ENCODE data around the gene IL15RA. TPM values are rescaled to one million over a fixed set of nuclear protein-coding genes. Genes with fewer than 3 reads are reported as not detected.

The IL15RA gene
- total and polyA plus RNA-seq, 4 donors: 6.6 to 10.7 (median 9.4) TPM

- H3K4me3 ChIP-seq (ENCODE audit: low read depth in 1 of 3, low read length in 3 of 3): no peak overlapping the region
- no peaks in the 10 kb centered on the region for H3K9me3 ChIP-seq (ENCODE audit: control insufficient read depth in 4 of 4, low read length in 3 of 4)
- TF ChIP-seq GABPA (IDR thresholded peaks at IDR 0.05 in 1 of 2, conservative IDR thresholded peaks at IDR 0.05 in 1 of 2): no peak
- TF ChIP-seq HNF4A (conservative IDR thresholded peaks at IDR 0.05): no peak
- TF ChIP-seq HNF4G (IDR thresholded peaks at IDR 0.05): no peak
- no peak for TF ChIP-seq SP1 (IDR thresholded peaks at IDR 0.05)
- no peak for TF ChIP-seq NR2F2 (IDR thresholded peaks at IDR 0.05)
- TF ChIP-seq RXRA (IDR thresholded peaks at IDR 0.05): no peak
- no peaks in the 10 kb centered on the region for H3K27me3 ChIP-seq (ENCODE audit: control insufficient read depth in 4 of 4, insufficient read depth in 4 of 4, low read length in 3 of 4)
- no peak for DNase-seq (ENCODE audit: low spot score)
- no peak overlapping the region for H3K9ac ChIP-seq (ENCODE audit: low read depth in 1 of 2, low read length in 2 of 2)
- H3K4me1 ChIP-seq (ENCODE audit: control insufficient read depth in 4 of 4, insufficient read depth in 4 of 4, low read length in 3 of 4): peaks cover 3 to 6% (median 4%) of the 10 kb centered on the region in 4 donors
- H3K27ac ChIP-seq (ENCODE audit: low read depth in 1 of 2, low read length in 2 of 2): no peak overlapping the region
- WGBS: 93% methylated on average over 12 of the region's 12 CpGs
- H3K36me3 ChIP-seq (ENCODE audit: control insufficient read depth in 4 of 4, insufficient read depth in 3 of 4, low read depth in 1 of 4, low read length in 3 of 4): peaks cover 9 to 23% (median 18%) of the 10 kb centered on the region in 4 donors
Observed at GRCh38 chr10:5938291-5938690, 39.1 kb downstream of the IL15RA start.

- 97% methylated on average over 18 of the region's 18 CpGs for WGBS
- Histone ChIP-seq H3K4me1 (ENCODE audit: control insufficient read depth in 4 of 4, insufficient read depth in 4 of 4, low read length in 3 of 4) (peaks cover 5 to 8% (median 7%) of the 10 kb centered on the region in 4 donors), H3K27me3 (ENCODE audit: control insufficient read depth in 4 of 4, insufficient read depth in 4 of 4, low read length in 3 of 4) (no peaks in the 10 kb centered on the region), H3K9me3 (ENCODE audit: control insufficient read depth in 4 of 4, low read length in 3 of 4) (no peaks in the 10 kb centered on the region), H3K36me3 (ENCODE audit: control insufficient read depth in 4 of 4, insufficient read depth in 3 of 4, low read depth in 1 of 4, low read length in 3 of 4) (peaks cover 9 to 23% (median 18%) of the 10 kb centered on the region in 4 donors), H3K27ac (ENCODE audit: low read depth in 1 of 2, low read length in 2 of 2) (no peak overlapping the region), H3K4me3 (ENCODE audit: low read depth in 1 of 3, low read length in 3 of 3) (no peak overlapping the region), H3K9ac (ENCODE audit: low read depth in 1 of 2, low read length in 2 of 2) (no peak overlapping the region)
- DNase-seq (ENCODE audit: low spot score): no peak
- TF ChIP-seq HNF4G (IDR thresholded peaks at IDR 0.05) (no peak), HNF4A (conservative IDR thresholded peaks at IDR 0.05) (no peak), RAD21 (IDR thresholded peaks at IDR 0.05) (no peak), EGR1 (IDR thresholded peaks at IDR 0.05; ENCODE audit: low read depth in 2 of 2) (no peak), FOXA2 (IDR thresholded peaks at IDR 0.05) (no peak), REST (IDR thresholded peaks at IDR 0.05) (no peak), RXRA (IDR thresholded peaks at IDR 0.05) (no peak), TAF1 (conservative IDR thresholded peaks at IDR 0.05) (no peak), NR2F2 (IDR thresholded peaks at IDR 0.05) (no peak), YY1 (IDR thresholded peaks at IDR 0.05) (no peak), ZBTB33 (IDR thresholded peaks at IDR 0.05) (no peak), MAX (IDR thresholded peaks at IDR 0.05) (no peak), GABPA (IDR thresholded peaks at IDR 0.05 in 1 of 2, conservative IDR thresholded peaks at IDR 0.05 in 1 of 2) (no peak), JUND (IDR thresholded peaks at IDR 0.05) (no peak), ATF3 (IDR thresholded peaks at IDR 0.05) (no peak)
Observed at GRCh38 chr10:5937016-5937415, 40.3 kb downstream of the IL15RA start.
